ENCODE results near the gene UBQLN1.

UBQLN1 gene

GRCh38 chr9:83688921-83689320, 18.8 kb downstream of the UBQLN1 start:
- TF ChIP-seq CTCF (IDR thresholded peaks at IDR 0.05; ENCODE audit: control insufficient read depth, extremely low read depth, insufficient read depth), result no peak
- no peak overlapping the region for H3K4me3 ChIP-seq (ENCODE audit: low read depth, low read length)
- no peak for DNase-seq (ENCODE audit: low read depth)

- no peak for TF ChIP-seq CTCF (IDR thresholded peaks at IDR 0.05; ENCODE audit: control insufficient read depth, extremely low read depth, insufficient read depth)
- DNase-seq (ENCODE audit: low read depth), result no peak
- H3K4me3 ChIP-seq (ENCODE audit: low read depth, low read length), result no peak overlapping the region
Measured at GRCh38 chr9:83681490-83681889, 26.3 kb downstream of the UBQLN1 start.

GRCh38 chr9:83680233-83680632, 27.5 kb downstream of the UBQLN1 start:
- DNase-seq (ENCODE audit: low read depth), result no peak
- no peak for TF ChIP-seq CTCF (IDR thresholded peaks at IDR 0.05; ENCODE audit: control insufficient read depth, extremely low read depth, insufficient read depth)
- no peak overlapping the region for H3K4me3 ChIP-seq (ENCODE audit: low read depth, low read length)

- DNase-seq (ENCODE audit: low read depth), result no peak
- no peak for TF ChIP-seq CTCF (IDR thresholded peaks at IDR 0.05; ENCODE audit: control insufficient read depth, extremely low read depth, insufficient read depth)
- H3K4me3 ChIP-seq (ENCODE audit: low read depth, low read length), result no peak overlapping the region
Measured at GRCh38 chr9:83677596-83677995, 30.2 kb downstream of the UBQLN1 start.

- TF ChIP-seq CTCF (IDR thresholded peaks at IDR 0.05; ENCODE audit: control insufficient read depth, extremely low read depth, insufficient read depth), result no peak
- H3K4me3 ChIP-seq (ENCODE audit: low read depth, low read length), result no peak overlapping the region
- DNase-seq (ENCODE audit: low read depth), result no peak
Measured at GRCh38 chr9:83675466-83675865, 32.3 kb downstream of the UBQLN1 start.

- no peak for DNase-seq (ENCODE audit: low read depth)
- no peak overlapping the region for H3K4me3 ChIP-seq (ENCODE audit: low read depth, low read length)
- no peak for TF ChIP-seq CTCF (IDR thresholded peaks at IDR 0.05; ENCODE audit: control insufficient read depth, extremely low read depth, insufficient read depth)
Measured at GRCh38 chr9:83671451-83671850, 36.3 kb downstream of the UBQLN1 start.

GRCh38 chr9:83670381-83670780, 37.4 kb downstream of the UBQLN1 start:
- DNase-seq (ENCODE audit: low read depth), result no peak
- no peak overlapping the region for H3K4me3 ChIP-seq (ENCODE audit: low read depth, low read length)
- no peak for TF ChIP-seq CTCF (IDR thresholded peaks at IDR 0.05; ENCODE audit: control insufficient read depth, extremely low read depth, insufficient read depth)
